HL-60 (cell line): ENCODE data around the gene ITPR3.

ENCODE experiments used
- GABPA ChIP-seq: IDR thresholded peaks from 2 replicates; pipeline ENCODE4 v1.6.1; 2012; ENCODE audit warnings: low read depth
- POLR2AphosphoS5 ChIP-seq: IDR thresholded peaks from 2 replicates; pipeline ENCODE4 v1.6.1; 2012; ENCODE audit warnings: low read depth
- SPI1 ChIP-seq: IDR thresholded peaks from 2 replicates; pipeline ENCODE4 v1.6.1; 2012; ENCODE audit warnings: low read depth, mild to moderate bottlenecking, borderline replicate concordance
- TF ChIP-seq, protein P1 (sequence below): IDR thresholded peaks from one replicate; pipeline ENCODE4 v1.5.1; 2011; ENCODE audit warnings: low read length, control low read depth, inconsistent platforms; ENCODE audit not compliant: insufficient read depth
- TF ChIP-seq, protein P2 (sequence below): IDR thresholded peaks from 2 replicates; pipeline ENCODE4 v1.6.1; 2012; ENCODE audit warnings: low read depth; ENCODE audit not compliant: insufficient replicate concordance

- TF ChIP-seq, protein P1, sequence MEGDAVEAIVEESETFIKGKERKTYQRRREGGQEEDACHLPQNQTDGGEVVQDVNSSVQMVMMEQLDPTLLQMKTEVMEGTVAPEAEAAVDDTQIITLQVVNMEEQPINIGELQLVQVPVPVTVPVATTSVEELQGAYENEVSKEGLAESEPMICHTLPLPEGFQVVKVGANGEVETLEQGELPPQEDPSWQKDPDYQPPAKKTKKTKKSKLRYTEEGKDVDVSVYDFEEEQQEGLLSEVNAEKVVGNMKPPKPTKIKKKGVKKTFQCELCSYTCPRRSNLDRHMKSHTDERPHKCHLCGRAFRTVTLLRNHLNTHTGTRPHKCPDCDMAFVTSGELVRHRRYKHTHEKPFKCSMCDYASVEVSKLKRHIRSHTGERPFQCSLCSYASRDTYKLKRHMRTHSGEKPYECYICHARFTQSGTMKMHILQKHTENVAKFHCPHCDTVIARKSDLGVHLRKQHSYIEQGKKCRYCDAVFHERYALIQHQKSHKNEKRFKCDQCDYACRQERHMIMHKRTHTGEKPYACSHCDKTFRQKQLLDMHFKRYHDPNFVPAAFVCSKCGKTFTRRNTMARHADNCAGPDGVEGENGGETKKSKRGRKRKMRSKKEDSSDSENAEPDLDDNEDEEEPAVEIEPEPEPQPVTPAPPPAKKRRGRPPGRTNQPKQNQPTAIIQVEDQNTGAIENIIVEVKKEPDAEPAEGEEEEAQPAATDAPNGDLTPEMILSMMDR = no peak
- TF ChIP-seq POLR2AphosphoS5 (no peak), GABPA (no peak), SPI1 (no peak)
- TF ChIP-seq, protein P2, sequence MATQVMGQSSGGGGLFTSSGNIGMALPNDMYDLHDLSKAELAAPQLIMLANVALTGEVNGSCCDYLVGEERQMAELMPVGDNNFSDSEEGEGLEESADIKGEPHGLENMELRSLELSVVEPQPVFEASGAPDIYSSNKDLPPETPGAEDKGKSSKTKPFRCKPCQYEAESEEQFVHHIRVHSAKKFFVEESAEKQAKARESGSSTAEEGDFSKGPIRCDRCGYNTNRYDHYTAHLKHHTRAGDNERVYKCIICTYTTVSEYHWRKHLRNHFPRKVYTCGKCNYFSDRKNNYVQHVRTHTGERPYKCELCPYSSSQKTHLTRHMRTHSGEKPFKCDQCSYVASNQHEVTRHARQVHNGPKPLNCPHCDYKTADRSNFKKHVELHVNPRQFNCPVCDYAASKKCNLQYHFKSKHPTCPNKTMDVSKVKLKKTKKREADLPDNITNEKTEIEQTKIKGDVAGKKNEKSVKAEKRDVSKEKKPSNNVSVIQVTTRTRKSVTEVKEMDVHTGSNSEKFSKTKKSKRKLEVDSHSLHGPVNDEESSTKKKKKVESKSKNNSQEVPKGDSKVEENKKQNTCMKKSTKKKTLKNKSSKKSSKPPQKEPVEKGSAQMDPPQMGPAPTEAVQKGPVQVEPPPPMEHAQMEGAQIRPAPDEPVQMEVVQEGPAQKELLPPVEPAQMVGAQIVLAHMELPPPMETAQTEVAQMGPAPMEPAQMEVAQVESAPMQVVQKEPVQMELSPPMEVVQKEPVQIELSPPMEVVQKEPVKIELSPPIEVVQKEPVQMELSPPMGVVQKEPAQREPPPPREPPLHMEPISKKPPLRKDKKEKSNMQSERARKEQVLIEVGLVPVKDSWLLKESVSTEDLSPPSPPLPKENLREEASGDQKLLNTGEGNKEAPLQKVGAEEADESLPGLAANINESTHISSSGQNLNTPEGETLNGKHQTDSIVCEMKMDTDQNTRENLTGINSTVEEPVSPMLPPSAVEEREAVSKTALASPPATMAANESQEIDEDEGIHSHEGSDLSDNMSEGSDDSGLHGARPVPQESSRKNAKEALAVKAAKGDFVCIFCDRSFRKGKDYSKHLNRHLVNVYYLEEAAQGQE = no peak
Measured at GRCh38 chr6:33717934-33718455, 96.9 kb downstream of the ITPR3 start.
